Suppressor macrophage (primary cell): ENCODE measurements around the gene EXOC3L1.

ENCODE experiments used
- DNase-seq, 4 experiments: peaks; one replicate each; pipeline ENCODE4 v3.0.0-alpha.2; 2020 to 2022

EXOC3L1 gene

DNA sequence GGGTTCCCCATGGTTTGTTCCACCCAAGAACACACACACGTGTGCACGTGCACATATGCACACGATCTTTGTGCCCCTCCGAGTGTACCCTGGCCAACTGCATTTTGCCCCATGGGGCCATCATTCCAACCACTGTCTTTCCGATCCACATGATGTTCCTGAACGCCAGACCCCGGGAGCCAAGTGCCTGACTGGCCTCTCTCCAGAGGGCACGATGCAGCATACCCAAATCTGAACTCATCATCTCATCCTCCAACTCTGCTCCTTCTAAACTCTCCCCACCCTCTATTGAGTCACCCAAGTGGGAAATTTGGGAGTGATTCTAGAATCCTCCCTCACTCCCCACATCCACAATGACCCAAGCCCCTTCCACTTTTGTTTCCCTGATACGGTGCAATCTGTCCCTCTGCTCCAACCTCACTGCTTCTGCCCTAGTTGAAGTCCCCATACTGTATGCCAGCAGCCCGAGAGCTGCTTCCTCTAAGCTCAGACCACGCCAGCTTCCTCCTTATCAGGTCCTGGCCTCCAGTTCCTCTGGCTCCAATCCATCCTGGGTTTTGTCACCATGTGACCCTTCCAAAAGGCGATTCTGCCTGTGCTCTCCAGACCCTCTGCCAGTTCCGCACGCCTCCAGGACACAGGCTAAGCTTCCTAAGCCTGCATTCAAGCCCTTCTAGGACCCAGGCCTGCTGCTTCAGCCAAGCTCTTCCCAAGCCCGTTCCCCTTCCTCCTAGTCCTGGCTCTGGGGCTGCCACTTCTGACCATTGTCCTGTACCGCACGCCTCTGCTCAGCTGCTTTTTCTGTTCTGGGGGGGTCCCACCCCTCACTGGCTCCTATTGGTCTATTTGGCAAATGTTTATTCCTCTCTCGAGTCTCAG, 26.9 kb upstream of the EXOC3L1 start:
- DNase-seq = peak; percentile 82 to 92 (median 90)

DNA sequence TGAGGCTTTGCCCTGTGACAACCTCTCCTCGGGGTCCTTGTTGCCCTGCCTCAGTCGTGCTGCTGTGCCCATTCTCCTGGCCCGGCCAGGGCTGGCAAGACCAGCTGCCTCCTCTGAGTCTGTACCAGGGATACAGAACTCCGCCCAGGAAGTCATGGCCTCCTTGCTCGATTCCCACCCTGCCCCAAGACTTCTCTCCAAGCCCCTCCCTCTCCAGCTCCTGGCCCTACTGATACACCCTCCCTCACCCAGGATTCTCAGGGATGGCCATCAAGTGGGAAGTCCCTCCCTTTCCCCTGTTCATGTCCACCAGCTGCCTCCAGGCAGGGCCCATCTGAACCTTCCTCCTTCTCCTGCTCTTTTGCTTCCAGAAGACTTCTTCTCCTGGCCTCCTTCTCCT, 25.8 kb upstream of the EXOC3L1 start:
- DNase-seq = no peak

DNA sequence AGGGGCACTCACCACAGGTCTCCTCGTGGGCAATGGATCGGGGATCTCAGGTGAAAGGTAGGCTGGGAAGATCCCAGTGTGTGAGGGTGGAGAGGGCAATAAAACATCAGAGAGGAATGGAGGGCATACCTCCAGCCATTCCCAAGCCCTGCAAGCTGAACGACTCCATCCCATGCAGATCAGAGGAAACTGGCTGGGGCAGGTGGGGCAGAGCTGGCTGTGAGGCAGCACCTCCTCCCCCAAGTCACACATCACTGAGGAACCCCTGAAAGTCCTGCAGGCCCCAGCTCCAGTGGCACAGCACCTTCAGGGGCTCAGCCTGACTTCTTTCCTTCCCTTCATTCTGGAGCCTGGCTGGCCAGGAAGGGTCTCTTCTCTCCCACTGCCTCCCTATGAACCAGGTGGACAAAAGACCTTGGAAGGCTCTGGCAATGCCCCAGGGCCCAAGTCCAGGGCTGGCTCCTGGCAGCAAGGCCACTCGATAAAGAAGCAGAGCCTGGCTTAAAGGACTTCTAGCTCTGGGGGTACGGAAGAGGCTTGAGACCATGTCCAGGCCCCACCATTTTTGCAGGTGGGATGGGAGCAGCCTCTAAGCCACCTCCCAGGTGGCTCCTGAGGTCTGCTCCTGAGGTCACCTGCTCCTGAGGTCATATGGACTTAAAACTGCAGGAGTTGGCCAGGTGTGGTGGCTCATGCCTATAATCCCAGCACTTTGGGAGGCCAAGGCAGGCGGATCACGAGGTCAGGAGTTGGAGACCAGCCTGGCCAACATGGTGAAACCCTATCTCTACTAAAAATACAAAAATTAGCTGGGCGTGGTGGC, 23.5 kb upstream of the EXOC3L1 start:
- DNase-seq = no peak

DNA sequence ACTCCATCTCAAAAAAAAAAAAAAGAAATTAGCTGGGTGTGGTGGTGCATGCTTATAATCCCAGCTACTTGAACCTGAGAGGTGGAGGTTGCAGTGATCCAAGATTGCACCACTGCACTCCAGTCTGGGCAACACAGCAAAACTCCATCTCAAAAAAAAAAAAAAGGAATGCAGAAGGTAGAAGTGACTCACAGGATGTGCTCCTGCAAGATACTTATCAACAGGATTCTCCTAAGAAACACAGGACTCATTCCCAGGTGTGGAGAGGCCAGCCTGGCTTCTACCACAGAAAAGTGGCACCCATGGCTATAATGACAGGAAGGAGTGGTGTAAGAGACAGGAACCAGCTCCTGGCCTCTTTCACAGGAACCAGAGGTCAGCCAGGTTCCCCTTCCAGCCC, 22.8 kb upstream of the EXOC3L1 start:
- DNase-seq = no peak

DNA sequence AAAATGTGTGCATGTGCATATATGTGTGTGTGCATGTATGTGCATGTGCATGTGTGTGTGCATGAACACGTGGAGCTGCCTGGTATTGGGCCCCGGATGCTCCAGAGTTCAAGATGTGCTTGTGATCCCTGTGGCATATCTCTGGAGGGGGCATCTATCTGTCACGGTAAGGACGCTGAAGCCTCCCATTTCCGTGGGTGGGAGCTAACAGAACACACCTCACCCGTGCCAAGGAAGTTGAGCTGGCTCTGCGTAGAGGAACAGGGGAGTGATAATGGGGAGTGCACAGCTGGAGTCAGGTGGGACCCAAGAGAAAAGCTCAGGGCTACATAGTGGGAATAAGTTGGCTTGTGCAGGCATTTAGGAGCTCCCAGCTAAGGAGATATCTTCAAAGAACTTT, 21.7 kb upstream of the EXOC3L1 start:
- DNase-seq = no peak

DNA sequence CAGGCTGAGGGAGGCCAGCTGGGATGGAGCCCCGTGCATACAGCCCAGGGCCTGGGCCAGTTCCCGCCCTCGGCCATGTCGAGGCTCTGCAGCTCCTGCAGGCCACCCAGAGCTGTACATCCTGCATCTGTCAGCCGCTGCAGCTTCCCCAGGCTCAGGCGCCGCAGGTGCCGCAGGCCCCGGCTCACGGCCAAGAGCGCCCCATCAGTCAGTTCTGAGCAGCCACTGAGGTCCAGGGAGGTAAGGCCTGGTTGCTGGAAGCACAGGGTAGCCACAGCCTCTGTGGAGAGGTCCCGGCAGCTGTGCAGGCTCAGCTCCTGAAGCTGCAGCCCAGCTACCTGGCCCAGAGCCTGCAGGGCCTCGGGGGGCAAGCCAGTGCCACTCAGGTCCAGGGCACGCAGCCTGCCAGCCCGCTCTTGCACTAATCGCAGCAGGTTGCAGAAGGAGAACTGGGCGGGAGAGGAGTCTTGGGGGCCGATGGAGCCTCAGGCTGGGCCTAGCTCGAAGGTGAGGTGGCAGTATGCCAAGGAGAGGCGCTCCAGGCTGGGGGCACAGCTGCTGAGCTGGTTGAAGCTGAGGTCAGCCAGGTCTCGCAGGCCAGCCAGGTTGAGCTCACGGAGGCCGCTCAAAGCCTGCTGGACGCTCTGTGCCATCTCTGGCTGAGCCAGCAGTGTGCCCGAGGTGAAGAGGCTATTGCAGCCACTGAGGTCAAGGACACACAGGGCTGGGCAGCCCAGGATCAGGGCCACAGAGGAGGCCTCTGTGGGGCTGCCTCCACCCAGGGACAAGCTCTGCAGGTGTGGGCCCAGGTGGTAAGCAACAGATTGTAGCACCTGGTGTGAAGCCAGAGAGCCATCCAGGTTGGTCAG, 20.4 kb upstream of the EXOC3L1 start:
- no peak for DNase-seq

DNA sequence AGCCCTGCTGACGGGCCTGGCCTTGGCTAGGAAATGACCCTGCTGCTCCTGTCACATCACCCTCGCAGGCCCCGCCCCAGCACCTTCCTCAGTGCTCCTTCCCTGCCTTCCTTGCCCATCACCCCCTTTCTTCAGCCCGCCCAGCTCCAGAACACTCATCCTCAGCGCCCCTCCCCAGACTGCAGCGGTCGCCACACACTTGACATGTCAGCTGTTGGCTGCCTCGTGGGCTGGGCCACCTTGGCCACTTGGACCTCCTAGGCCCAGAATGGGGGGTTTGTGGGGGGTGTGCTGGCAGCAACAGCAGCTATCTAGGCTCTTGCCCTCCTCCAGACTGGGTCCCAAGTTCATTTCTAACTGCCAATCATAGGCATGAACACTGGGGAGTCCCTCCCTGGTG, 19.6 kb upstream of the EXOC3L1 start:
- no peak for DNase-seq

DNA sequence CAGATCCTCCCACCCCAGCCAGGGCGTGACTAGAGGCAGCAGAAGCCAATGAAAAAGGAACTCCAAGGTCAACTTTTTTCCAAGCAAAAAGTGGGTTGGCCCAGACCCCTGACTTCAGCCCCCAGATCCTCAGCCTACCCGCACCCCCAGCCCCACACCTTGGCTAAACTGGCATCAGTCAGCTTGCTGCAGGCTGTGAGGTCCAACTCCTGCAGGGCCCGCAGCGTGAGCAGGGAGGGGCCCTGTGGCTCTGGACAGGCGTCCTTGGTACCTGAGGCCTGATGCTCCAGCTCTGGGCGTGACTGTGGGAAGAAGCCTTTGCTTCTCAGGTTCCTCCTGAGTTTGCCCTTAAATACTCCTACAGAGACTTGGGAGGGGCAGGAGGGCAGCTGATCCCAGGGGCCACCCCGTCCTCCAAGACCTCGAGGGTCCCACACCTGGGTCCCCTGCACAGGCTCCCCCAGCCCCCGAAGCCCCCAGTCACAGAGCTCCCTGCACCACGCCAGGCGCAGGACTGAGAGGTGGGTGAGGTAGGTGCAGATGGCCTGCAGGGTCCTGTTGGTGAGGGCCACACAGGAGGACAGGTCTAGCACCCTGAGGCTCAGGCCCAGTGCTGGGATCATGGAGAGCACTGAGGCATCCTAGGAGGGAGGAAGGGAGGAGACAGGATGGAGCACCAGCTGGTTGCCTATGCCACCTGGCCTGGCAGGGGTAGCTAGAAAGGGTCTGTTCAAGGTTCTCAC, 18.4 kb upstream of the EXOC3L1 start:
- DNase-seq = no peak

DNA sequence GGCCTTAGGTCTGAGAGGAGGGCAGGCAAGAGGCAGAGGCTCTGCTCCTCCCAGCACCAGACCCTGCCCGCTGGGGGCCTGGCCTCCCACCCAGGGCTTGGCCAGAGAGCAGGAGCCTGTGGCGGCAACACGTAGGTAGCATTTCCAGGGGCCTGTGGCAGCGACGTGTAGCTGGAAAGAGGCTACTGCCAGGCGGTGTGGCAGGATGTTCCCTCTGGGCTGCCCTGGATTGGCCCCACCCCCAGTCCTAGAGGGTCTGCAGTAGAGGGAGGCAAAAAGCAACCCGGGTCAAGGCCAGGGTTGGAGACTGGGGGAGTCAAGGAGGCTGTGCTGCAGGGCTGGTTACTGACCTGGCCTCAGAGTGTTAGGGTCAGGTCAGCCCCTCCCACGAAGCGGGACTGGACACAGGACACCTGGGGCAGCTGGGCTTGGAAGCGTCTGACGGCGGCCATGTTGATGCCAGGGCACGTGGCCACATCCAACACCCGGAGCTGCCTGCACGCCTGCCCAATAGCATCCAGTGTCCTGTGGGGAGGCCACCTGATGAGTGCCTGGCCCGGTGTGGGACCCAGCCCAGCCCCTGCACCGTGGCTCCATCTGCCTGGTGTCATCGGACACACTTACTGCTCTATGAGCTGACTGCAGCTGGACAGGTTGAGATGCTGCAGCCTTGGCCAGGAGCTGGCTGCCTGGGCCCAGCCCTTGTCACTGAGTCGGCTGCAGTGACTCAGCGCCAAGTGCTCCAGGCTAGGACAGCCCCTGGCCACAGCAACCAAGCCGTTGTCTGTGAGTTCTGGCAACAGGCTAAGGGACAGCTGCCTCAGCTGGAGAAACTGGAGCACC, 17.5 kb upstream of the EXOC3L1 start:
- DNase-seq = no peak

DNA sequence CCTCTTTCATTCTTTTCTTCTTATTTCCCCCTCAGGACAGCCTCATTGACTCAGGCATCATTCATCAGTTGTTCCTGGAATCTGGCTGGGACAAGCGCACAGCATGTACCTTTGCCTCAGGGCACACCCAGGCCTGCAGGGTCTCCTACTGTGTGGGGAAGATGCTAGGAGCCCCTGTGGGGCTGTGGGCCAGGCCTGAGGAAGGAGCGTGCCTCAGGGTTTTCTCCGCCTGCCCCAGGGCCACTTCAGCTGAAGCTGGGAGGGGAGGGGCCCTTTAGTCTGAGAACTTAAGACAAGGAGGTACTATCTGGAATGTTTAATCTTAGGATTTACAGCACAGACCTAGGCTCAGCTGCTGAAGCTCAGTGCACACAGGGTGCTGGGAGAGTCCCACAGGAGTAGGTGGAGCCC, 16.9 kb upstream of the EXOC3L1 start:
- no peak for DNase-seq

DNA sequence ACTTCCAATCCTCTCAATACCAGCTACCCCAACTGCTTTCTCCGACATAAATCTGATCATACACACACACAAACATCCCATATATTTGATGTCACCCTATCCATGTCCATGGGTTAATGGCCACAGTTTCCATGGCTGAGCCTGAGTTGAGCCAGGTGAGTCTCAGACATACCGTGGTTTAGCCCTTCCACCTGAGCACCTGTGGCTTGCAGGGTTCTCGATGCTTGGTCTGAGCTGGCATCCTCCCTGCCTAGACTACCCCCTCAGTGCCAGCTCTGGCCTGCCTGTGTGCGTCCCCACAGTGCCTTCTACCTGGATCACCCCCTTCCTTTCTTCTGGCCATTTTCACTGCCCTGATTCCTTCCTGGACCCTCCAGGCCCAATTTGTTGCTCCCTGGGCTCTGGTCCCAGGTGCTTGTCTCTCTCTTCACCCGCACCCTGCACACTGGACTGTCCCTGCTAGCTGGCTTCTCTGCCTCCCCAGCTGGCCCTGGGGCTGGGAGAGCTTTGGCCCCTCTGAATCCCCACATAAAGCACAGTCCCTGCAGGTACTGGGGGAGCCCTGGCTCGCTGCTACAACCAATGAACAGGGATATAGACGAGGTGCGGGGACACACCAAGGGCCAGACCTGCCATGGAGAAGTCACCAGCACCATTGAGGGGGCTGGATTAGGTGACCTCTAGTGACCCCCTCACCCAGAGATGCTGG, 16.3 kb upstream of the EXOC3L1 start:
- DNase-seq = no peak

DNA sequence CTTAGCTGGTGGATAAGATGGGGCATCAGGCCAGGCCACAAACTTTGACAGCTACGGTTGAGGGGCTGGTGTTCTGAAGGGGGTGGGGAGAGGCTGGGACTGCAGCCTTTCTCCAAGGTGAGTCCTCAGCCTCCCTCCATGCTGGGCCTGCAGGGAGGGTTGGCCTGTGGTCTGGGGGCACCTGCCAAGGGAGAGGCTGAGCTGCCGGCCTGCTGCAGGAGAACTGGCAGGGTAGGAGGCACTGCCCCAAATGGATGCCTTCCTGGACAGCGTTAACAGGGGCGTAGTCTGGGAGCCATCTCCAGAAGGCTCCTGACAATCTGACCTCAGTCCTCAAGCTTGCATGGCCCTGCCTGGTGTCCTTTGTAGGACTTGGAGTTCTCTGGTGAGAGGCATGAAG, 14.1 kb upstream of the EXOC3L1 start:
- DNase-seq = no peak

DNA sequence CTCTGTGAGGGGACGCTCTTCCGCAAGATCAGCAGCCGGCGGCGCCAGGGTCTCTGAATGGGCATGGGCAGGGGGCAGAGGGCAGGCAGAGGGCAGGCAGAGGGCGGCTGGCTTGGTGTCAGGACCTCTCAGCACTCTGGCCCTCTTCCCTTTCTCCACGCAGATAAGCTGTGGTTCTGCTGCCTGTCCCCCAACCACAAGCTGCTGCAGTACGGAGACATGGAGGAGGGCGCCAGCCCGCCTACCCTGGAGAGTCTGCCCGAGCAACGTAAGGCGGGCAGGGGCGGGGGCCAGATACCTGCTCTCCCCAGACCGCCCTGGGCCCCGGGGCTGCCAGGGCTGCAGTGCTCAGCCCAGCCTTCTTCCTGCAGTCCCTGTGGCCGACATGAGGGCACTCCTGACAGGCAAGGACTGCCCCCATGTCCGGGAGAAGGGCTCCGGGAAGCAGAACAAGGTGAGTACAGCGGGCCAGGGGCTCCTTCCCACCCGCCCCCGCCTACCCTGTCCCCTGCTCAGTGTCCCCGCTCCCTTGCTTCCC, 13.1 kb upstream of the EXOC3L1 start:
- no peak for DNase-seq

DNA sequence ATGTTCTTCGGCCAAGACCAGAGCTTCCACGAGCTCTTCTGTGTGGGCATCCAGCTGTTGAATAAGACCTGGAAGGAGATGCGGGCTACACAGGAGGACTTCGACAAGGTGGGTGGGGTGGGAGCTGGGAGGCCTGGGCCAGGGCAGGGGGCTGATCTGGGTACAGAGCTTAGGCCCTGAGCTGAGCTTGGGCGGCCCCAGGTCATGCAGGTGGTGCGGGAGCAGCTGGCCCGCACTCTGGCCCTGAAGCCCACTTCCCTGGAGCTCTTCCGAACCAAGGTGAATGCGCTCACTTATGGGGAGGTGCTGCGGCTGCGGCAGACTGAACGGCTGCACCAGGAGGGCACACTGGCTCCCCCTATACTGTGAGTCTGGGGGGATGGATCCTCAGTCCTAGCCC, 12.5 kb upstream of the EXOC3L1 start:
- DNase-seq = no peak

DNA sequence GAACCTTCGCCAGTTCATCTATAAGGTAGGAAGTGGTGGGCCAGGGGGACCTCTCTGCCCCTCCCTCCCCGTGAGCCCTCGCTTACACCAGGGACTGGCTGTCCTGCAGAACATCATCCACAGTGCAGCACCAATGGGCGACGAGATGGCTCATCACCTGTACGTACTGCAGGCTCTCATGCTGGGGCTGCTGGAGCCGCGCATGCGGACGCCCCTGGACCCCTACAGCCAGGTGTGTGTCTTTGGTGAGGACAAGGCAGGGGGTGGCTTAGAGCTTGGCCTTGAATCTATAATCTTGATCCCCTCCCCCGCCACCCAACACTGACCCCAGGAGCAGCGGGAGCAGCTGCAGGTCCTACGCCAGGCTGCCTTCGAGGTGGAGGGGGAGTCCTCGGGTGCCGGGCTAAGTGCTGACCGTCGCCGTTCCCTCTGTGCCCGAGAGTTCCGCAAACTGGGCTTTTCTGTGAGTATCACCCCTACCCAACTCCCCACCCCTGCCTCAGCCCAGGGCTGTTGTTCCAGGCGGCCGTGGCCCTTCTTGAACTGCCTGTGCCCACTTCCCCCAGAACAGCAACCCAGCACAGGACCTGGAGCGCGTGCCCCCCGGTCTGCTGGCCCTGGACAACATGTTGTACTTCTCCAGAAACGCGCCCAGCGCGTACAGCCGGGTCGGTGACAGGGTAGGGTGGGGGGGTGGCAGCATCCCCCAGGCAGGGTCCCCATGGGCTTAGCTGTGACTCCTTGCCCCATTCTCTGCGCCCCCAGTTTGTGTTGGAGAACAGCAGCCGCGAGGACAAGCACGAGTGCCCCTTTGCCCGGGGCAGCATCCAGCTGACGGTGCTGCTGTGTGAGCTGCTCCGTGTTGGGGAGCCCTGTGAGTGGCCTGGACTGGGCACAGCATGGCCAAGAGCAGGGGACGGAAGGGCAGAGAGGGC, 11.7 kb upstream of the EXOC3L1 start:
- DNase-seq = no peak

DNA sequence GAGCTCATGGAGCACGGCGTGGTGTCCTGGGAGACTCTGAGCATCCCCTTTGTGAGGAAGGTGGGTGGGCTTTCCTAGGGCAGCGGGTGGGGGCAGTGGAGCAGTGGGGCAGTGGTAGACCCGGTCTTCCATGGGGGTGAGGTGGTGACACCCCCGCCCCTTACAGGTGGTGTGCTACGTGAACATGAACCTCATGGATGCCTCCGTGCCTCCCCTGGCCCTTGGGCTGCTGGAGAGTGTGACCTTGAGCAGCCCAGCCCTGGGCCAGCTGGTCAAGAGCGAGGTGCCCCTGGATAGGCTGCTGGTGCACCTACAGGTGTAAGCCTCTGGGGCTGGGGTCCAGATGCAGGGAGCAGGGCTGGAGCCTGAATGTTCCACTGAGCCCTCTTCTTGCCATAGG, 10.6 kb upstream of the EXOC3L1 start:
- DNase-seq = no peak

DNA sequence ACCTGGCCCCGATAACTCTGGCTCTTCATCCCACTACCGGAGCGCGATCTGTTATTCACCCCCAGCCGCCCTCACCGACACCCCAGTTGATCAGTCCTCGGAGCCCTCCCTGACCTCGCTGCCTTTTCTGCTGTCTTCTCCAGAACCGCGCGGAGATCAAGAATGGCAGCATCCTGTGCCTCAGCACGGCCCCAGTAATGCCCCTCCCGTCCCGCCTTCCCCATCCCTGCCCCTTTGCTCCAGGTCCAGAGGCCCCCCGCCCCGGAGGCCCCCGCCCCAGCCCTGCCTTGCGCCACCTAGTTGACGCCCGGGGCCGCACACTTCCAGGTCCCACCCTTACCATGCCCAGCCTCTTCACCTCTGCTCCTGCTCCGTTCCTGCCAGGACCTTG, 9.9 kb upstream of the EXOC3L1 start:
- no peak for DNase-seq

DNA sequence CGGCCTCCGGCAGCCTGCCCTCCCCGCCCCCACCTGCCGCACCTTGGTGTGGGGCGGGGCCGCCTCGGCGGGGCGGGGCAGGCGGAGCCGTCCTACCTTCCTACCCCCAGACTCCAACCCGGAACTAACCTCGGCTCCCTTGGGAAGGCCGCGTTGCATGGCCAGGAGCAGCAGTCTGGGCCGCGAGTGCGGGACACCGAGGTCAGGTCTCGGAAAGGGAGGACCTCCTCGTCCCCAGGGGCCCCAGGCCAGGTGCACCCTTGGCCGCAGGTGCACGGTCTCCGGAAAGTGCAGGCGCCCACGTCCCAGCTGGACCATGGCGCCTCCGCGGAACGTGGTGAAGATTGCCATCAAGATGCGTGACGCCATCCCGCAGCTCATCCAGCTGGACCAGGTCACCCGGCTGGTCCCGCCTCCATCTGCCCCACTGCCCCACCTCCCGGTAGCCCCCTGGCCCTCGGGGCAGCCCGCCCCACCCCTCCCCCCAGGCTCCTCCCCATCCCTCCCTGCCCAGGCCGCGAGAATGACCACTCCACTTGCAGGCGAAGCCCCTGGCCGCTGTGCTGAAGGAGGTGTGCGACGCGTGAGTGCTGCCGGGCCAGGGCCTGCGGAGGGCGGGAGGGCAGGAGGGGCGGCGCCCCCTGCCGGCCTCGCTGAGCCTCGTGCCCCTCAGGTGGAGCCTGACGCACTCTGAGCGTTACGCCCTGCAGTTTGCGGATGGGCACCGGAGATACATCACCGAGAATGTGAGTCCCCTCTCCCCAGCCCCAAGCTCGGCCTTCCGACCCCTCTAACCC, 9.3 kb upstream of the EXOC3L1 start, which contains the start of gene ELMO3:
Gene ELMO3 (plus strand): TSS at position 121 of the 797 bp plus-strand sequence. CDS start 196 bp downstream, at position 317.
- peak in 2 of 4 experiments; percentile 17 to 35 for DNase-seq
